ENCODE measurements around the gene GRB2. TPM values are rescaled to one million over a fixed set of nuclear protein-coding genes. Genes with fewer than 3 reads are reported as not detected.
"Not testable (repeated sequence)": the region's sequence is repeated elsewhere in the genome, so short reads cannot be mapped to it uniquely, and the experiment has no call there.

GRB2 gene
- 59.1 and 61.8 TPM in 2 replicates for total RNA-seq
- long read RNA-seq, transcript GRB2-202 (6 exons, 3,248 nt): major isoform, 39 of 69 reads
- long read RNA-seq, transcript GRB2-205 (5 exons, 3,182 nt): minor isoform, 15 of 69 reads
- long read RNA-seq, partial matches to known transcripts: 5 of 69 reads
- long read RNA-seq, other reads (novel, unspliced or antisense): 10 of 69 reads

DNA sequence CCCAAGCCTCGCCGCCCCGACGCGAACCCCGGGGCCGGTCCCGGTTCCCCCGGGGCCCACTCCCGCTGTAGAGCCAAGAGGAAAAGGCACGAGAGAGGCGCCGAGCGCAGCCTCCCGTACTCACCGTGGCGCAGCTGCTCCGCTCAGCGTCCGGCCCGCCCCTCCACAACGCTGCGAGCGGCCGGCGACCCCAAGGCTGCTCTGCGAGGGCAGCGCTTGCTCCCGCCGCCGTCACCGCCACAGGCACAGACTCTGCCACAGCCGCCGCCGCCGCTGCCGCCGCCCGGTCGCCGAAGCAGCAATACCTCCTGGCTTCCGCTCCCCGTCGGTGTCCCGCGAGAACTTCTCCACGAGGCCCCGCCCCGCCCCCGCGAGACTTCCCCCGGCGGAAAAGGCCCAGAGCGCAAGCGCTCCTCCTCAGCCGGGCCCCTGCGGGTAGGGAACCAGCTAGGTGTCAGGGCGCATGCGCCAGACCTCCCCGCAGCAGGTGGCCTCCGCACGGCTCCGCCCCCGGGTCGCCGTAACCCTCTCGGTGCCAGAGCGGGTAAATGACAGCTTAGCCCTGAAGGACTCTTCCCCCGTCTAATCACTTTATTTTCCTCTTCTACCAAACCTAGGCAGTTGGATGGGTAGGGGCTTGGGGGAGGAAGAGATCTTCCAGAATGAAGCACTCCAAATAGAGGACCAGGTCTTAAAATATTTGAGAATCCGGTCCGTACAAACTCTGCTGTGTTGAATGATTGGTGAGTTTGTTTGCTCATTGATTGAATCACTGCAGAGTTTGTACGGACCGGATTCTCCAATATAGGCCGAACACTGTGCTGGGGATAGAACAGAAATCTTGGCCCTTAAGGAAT is at the start of gene GRB2:
Gene GRB2 (minus strand): TSS at position 314 of the 857 bp plus-strand sequence. CDS start 12,050 bp downstream, outside the sequence.
- H3K9me3 Mint-ChIP-seq (ENCODE audit: unreplicated experiment): no peaks in the 10 kb centered on the region
- TF ChIP-seq, protein P1, sequence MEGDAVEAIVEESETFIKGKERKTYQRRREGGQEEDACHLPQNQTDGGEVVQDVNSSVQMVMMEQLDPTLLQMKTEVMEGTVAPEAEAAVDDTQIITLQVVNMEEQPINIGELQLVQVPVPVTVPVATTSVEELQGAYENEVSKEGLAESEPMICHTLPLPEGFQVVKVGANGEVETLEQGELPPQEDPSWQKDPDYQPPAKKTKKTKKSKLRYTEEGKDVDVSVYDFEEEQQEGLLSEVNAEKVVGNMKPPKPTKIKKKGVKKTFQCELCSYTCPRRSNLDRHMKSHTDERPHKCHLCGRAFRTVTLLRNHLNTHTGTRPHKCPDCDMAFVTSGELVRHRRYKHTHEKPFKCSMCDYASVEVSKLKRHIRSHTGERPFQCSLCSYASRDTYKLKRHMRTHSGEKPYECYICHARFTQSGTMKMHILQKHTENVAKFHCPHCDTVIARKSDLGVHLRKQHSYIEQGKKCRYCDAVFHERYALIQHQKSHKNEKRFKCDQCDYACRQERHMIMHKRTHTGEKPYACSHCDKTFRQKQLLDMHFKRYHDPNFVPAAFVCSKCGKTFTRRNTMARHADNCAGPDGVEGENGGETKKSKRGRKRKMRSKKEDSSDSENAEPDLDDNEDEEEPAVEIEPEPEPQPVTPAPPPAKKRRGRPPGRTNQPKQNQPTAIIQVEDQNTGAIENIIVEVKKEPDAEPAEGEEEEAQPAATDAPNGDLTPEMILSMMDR (IDR thresholded peaks at IDR 0.05): no peak
- peak; percentile 100 for DNase-seq (ENCODE audit: extremely low spot score, unreplicated experiment)
- H3K36me3 Mint-ChIP-seq (ENCODE audit: unreplicated experiment): no peaks in the 10 kb centered on the region
- H3K27ac Mint-ChIP-seq (ENCODE audit: unreplicated experiment): peak within 1 kb of the TSS; percentile 90
- peaks cover 25% of the 10 kb centered on the region for H3K4me1 Mint-ChIP-seq (ENCODE audit: unreplicated experiment)
- peaks cover 14% of the 10 kb centered on the region for H3K27me3 Mint-ChIP-seq (ENCODE audit: unreplicated experiment)
- peak within 1 kb of the TSS; percentile 92 for H3K4me3 Mint-ChIP-seq (ENCODE audit: unreplicated experiment)

DNA sequence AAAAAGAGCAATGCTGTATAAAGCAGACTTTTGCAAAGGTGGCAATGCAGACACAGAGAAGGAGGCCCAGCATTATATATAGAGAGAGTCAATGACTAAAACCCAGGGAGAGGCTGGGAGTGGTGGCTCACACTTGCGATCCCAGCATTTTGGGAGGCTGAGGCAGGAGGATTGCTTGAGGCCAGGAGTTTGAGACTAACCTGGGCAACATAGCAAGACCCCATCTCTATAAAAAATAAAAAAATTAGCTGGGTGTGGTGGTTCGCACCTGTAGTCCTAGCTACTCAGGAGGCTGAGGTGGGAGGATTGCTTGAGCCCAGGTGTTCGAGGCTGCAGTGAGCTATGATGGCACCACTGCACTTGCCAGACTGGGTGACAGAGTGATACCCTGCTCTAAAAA is 49.2 kb upstream of the GRB2 start:
- H3K36me3 Mint-ChIP-seq (ENCODE audit: unreplicated experiment); H3K4me3 Mint-ChIP-seq (ENCODE audit: unreplicated experiment); H3K27ac Mint-ChIP-seq (ENCODE audit: unreplicated experiment); H3K9me3 Mint-ChIP-seq (ENCODE audit: unreplicated experiment); DNase-seq (ENCODE audit: extremely low spot score, unreplicated experiment); H3K27me3 Mint-ChIP-seq (ENCODE audit: unreplicated experiment): not testable (repeated sequence)
- peaks cover 20% of the 10 kb centered on the region for H3K4me1 Mint-ChIP-seq (ENCODE audit: unreplicated experiment)

DNA sequence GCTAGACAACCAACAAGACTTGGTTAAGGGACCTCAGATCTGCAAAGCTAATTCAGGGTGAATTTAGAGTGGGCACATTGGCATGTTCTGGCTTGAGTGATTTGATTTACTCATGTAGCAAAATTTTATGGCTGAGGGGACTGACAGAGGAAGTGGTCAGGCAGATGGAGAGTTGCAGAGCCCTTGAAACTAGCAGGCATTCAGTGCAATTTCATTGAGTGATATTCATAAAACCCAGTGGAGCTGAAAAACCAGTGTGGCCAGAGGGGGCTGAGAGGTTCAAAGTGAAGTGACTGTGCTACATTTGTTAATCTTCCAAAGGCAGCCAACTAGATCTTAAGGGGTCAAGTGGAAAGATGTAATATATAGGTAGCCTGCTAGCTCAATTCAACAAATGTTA is 48.7 kb upstream of the GRB2 start:
- Mint-ChIP-seq H3K4me3 (ENCODE audit: unreplicated experiment) (no peak overlapping the region), H3K9me3 (ENCODE audit: unreplicated experiment) (no peaks in the 10 kb centered on the region)

DNA sequence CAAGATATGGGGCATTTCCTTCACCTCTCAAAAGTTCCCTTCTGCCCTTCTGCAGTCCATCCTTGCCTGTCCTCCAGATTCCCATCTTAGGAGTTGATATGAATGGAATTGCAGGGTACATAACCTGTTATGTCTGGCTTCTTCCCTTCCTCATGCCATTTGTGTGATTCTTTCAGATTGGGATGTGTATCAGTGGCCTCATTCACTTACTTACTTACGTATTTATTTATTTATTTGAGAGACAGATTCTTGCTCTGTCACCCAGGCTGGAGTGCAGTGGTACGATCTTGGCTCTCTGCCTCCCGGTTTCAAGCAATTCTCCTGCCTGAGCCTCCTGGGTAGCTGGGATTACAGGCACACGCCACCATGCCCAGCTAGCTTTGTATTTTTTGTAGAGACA is 44.8 kb upstream of the GRB2 start:
- Mint-ChIP-seq H3K4me3 (ENCODE audit: unreplicated experiment) (no peak overlapping the region), H3K27ac (ENCODE audit: unreplicated experiment) (no peak overlapping the region), H3K27me3 (ENCODE audit: unreplicated experiment) (no peaks in the 10 kb centered on the region), H3K36me3 (ENCODE audit: unreplicated experiment) (no peaks in the 10 kb centered on the region), H3K9me3 (ENCODE audit: unreplicated experiment) (no peaks in the 10 kb centered on the region), H3K4me1 (ENCODE audit: unreplicated experiment) (peaks cover 4% of the 10 kb centered on the region)
- DNase-seq (ENCODE audit: extremely low spot score, unreplicated experiment): no peak
- TF ChIP-seq, protein P1 (IDR thresholded peaks at IDR 0.05): no peak

More for the DNA sequence above, 48.7 kb upstream of the GRB2 start:
- DNase-seq (ENCODE audit: extremely low spot score, unreplicated experiment): no peak
- Mint-ChIP-seq H3K27ac (ENCODE audit: unreplicated experiment) (no peak overlapping the region), H3K4me1 (ENCODE audit: unreplicated experiment) (peaks cover 20% of the 10 kb centered on the region), H3K27me3 (ENCODE audit: unreplicated experiment) (no peaks in the 10 kb centered on the region), H3K36me3 (ENCODE audit: unreplicated experiment) (no peaks in the 10 kb centered on the region)
- TF ChIP-seq, protein P1 (IDR thresholded peaks at IDR 0.05): no peak

DNA sequence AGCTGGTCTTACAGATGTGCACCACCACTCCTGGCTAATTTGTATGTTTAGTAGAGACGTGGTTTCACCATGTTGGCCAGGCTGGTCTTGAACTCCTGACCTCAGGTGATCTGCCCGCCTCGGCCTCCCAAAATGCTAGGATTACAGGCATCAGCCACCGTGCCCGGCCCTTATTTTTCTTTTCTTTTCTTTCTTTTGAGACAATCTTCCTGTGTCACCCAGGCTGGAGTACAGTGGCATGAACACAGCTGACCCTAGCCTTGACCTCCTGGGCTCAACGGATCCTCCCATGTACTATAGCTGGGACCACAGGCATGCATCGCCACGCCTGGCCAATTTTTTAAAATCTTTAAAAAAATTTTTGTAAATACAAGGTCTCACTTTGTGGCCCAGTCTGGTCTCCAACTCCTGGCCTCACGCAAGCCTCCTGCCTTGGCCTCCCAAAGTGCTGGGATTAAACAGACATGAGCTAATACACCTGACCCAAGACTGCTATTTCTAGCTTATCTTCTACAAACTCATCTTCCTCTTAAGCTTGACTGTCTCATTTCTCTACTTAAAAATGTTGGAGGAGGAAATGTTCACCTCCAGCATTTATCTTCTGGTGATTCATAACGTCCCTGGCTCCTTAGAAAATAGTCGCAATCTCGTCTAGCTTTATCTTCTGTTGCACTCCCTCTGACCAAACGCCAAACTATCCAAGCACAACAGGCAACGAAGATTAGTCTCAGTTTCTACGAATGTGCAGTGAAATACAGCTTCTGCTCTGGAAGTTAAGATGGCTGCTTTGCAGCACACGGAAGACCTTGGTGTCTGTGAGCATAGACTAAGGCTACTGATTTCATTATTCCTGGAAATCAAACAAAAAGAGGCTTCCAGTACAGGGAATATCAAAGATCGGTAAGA is 42.7 kb upstream of the GRB2 start:
- no peaks in the 10 kb centered on the region for H3K36me3 Mint-ChIP-seq (ENCODE audit: unreplicated experiment)
- H3K27ac Mint-ChIP-seq (ENCODE audit: unreplicated experiment): no peak overlapping the region

DNA sequence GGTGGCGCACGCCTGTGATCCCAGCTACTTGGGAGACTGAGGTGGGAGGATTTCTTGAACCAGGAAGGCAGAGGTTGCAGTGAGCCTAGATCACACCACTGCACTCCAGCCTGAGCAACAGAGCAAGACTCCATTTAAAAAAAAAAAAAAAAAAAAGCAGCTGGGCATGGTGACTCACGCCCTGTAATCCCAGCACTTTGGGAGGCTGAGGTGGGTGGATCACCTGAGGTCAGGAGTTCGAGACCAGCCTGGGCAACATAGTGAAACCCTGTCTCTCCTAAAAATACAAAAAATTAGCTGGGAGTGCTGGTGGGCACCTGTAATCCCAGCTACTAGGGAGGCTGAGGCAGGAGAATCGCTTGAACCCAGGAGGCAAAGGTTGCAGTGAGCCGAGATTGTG is 40.4 kb upstream of the GRB2 start:
- H3K4me3 Mint-ChIP-seq (ENCODE audit: unreplicated experiment); DNase-seq (ENCODE audit: extremely low spot score, unreplicated experiment); H3K27me3 Mint-ChIP-seq (ENCODE audit: unreplicated experiment); H3K9me3 Mint-ChIP-seq (ENCODE audit: unreplicated experiment); H3K36me3 Mint-ChIP-seq (ENCODE audit: unreplicated experiment): not testable (repeated sequence)
- peak overlapping the region; percentile 97 for H3K27ac Mint-ChIP-seq (ENCODE audit: unreplicated experiment)
- H3K4me1 Mint-ChIP-seq (ENCODE audit: unreplicated experiment): peaks cover 38% of the 10 kb centered on the region

More for the DNA sequence above, 42.7 kb upstream of the GRB2 start:
- Mint-ChIP-seq H3K4me1 (ENCODE audit: unreplicated experiment) (peaks cover 23% of the 10 kb centered on the region), H3K27me3 (ENCODE audit: unreplicated experiment) (no peaks in the 10 kb centered on the region), H3K4me3 (ENCODE audit: unreplicated experiment) (no peak overlapping the region), H3K9me3 (ENCODE audit: unreplicated experiment) (no peaks in the 10 kb centered on the region)
- TF ChIP-seq, protein P1 (IDR thresholded peaks at IDR 0.05): no peak
- DNase-seq (ENCODE audit: extremely low spot score, unreplicated experiment): no peak

Data from osteocyte (in vitro differentiated cells).